ENCODE data around the gene ART1. TPM values are rescaled to one million over a fixed set of nuclear protein-coding genes. Genes with fewer than 3 reads are reported as not detected.

The ART1 gene
- total and polyA plus RNA-seq, 2 donors (not counting 3 experiments of a cell fraction or from before 2014, with no cell fraction given): not detected

- CTCF ChIA-PET: no interaction called here
Observed at GRCh38 chr11:3679077-3679476, 34.1 kb downstream of the ART1 start.

More at GRCh38 chr11:3679077-3679476, 34.1 kb downstream of the ART1 start:
- dilution Hi-C loops (cut with MboI; ENCODE audit: extremely low pct_ligation_motif_present, low sequenced_read_pairs) (no loop called here), intact Hi-C loops (cut with micrococcal nuclease) (no loop called here)
- no TSS peak for BruUV-seq (replicated peaks)
- FAIRE-seq (no peak), DNase-seq (ENCODE audit: low read depth, low spot score) (no peak)
- no peaks in the 10 kb centered on the region for H3K9me3 ChIP-seq (replicated peaks; ENCODE audit: control insufficient read depth, insufficient read depth, low read length)
- no peak overlapping the region for H3K9ac ChIP-seq (replicated peaks; ENCODE audit: extremely low read depth, insufficient read depth, low read length)
- H3K27ac ChIP-seq (ENCODE audit: insufficient read depth, low read depth, low read length): no peak overlapping the region
- POLR2A ChIA-PET: no interaction called here
- no peaks in the 10 kb centered on the region for H3K79me2 ChIP-seq (ENCODE audit: control insufficient read depth, insufficient read depth, low read length)
- H3K27me3 ChIP-seq (ENCODE audit: control insufficient read depth in 2 of 2, insufficient read depth in 2 of 2, low read length in 2 of 2): no peaks in the 10 kb centered on the region
- H3K9me1 ChIP-seq (replicated peaks; ENCODE audit: control insufficient read depth, extremely low read depth, insufficient read depth, low read length): no peaks in the 10 kb centered on the region
- peaks cover 32 to 45% of the 10 kb centered on the region in 2 experiments for H3K36me3 ChIP-seq (ENCODE audit: control insufficient read depth in 2 of 2, extremely low read depth in 1 of 2, insufficient read depth in 2 of 2, low read length in 2 of 2)
- no peak overlapping the region for H3K4me3 ChIP-seq (replicated peaks in 1 of 3; ENCODE audit: insufficient read depth in 1 of 3, low read depth in 1 of 3, low read length in 3 of 3)
- no peak overlapping the region for H2AFZ ChIP-seq (ENCODE audit: low read depth, low read length)
- H3K4me1 ChIP-seq (ENCODE audit: control insufficient read depth, extremely low read depth, insufficient read depth, low read length): no peaks in the 10 kb centered on the region
- no peaks in the 10 kb centered on the region for H4K20me1 ChIP-seq (replicated peaks; ENCODE audit: control insufficient read depth, extremely low read depth, insufficient read depth, low read length)
- TF ChIP-seq GATA2 (IDR thresholded peaks at IDR 0.05; ENCODE audit: insufficient read depth, insufficient read length, low read depth, low read length): no peak
- no peak for TF ChIP-seq FOS (IDR thresholded peaks at IDR 0.05; ENCODE audit: borderline replicate concordance, insufficient read depth, low read length)
- TF ChIP-seq MYC (IDR thresholded peaks at IDR 0.05; ENCODE audit: low read depth, low read length): no peak
- no peak for TF ChIP-seq JUN (IDR thresholded peaks at IDR 0.05; ENCODE audit: borderline replicate concordance, insufficient read depth, insufficient read length, low read depth)
- TF ChIP-seq POLR2AphosphoS5 (IDR thresholded peaks at IDR 0.05; ENCODE audit: insufficient read depth, low read depth, low read length): no peak
- TF ChIP-seq, protein P1, sequence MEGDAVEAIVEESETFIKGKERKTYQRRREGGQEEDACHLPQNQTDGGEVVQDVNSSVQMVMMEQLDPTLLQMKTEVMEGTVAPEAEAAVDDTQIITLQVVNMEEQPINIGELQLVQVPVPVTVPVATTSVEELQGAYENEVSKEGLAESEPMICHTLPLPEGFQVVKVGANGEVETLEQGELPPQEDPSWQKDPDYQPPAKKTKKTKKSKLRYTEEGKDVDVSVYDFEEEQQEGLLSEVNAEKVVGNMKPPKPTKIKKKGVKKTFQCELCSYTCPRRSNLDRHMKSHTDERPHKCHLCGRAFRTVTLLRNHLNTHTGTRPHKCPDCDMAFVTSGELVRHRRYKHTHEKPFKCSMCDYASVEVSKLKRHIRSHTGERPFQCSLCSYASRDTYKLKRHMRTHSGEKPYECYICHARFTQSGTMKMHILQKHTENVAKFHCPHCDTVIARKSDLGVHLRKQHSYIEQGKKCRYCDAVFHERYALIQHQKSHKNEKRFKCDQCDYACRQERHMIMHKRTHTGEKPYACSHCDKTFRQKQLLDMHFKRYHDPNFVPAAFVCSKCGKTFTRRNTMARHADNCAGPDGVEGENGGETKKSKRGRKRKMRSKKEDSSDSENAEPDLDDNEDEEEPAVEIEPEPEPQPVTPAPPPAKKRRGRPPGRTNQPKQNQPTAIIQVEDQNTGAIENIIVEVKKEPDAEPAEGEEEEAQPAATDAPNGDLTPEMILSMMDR (IDR thresholded peaks at IDR 0.05; ENCODE audit: extremely low read depth in 1 of 2, insufficient read depth in 1 of 2, low read depth in 1 of 2, low read length in 2 of 2): no peak
- TF ChIP-seq POLR2A (IDR thresholded peaks at IDR 0.05; ENCODE audit: low read depth, low read length): no peak
- TF ChIP-seq EZH2 (IDR thresholded peaks at IDR 0.05; ENCODE audit: borderline replicate concordance, low read depth, low read length, severe bottlenecking): no peak
- TF ChIP-seq, protein P2, sequence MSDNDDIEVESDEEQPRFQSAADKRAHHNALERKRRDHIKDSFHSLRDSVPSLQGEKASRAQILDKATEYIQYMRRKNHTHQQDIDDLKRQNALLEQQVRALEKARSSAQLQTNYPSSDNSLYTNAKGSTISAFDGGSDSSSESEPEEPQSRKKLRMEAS (IDR thresholded peaks at IDR 0.05; ENCODE audit: insufficient read depth, insufficient read length): no peak
- no peak overlapping the region for H3K4me2 ChIP-seq (ENCODE audit: insufficient read depth, low read length)

All from endothelial cell of umbilical vein (primary cell).